Activated T-helper 9 cell treated with anti-CD3 and anti-CD28 coated beads, Interleukin-2, amount 50 U/mL, for 16 hours (primary cell): Measurements from ENCODE around the gene ATP10B.
"Not testable (repeated sequence)": the region's sequence is repeated elsewhere in the genome, so short reads cannot be mapped to it uniquely, and the experiment has no call there.

Experiments
- DNase-seq: peaks from one replicate; pipeline ENCODE4 v3.0.0-alpha.2; 2020; ENCODE audit warnings: low read depth

The ATP10B gene

DNA sequence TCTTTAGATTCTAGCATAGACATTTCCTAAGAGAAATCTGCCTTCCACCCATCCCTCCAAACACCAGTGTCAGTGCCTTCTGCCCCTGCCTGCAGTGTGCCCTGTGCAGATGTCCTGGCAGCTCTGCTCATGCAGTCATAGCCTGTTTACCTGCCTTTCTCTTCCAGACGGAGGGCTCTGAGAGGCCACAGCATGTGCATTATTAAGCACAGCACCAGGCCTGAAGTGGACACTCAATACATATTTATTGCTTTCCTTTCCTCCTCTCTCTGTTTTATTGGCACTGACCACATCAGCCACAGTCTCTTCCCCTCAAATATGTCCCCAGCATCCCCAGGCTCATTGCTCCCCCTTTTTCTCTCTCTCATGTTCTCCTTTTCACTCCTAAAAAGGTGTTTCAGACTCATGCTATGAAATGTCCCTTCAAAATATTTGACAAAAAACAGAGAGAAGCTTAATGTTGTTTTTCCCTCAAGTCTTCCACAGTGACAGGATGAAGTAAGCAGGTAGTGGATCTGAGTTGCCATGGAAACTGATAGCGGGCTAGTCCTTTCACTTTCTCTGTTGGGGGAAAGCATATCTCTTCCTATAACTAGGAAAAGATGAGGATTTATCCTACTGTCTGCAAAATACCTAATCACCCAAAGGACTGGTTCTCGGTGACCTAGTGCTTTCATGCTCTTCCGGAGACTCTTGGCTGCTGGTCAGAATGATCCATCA, 100.9 kb downstream of the ATP10B start:
- no peak for DNase-seq

- DNase-seq = no peak
Observed at GRCh38 chr5:160749682-160750081, 102.3 kb downstream of the ATP10B start.

DNA sequence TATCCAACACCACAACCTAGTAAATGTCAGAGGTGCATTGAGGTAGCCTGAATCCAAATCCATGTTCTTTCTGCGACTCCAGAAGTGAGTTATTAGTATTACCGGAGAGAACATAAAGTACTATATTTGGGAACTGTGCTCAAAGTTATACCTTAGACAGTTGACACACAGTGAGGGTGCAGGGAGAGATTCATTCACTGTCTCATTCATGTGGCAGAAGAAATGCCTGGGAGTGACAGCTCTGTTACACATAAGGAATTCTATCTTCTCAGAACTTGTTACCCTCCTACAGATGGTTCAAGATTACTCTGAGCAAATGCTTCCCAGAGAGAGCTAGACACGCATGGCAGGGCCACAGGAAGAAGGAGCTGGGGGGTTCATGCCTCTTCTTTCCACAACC, 103.0 kb downstream of the ATP10B start:
- no peak for DNase-seq

DNA sequence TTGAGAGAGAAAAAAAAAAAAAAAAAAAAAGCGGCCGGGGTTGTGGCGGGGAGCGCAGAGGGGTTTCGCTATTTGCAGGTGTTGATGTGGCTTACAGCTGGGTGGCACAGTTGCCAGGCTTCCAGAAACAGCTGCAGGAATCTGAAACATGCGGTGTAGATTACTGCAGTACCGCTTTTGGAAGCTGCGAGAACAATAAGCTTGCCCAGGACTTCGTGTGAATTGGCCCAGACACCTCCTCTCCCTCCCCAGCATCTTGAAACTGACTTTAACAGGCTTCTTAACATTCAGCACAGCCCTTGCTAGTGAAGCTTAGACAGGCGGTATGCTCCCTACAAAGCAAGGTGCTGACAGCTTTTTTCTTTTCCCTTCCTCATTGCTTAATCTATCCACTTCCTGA, 104.0 kb downstream of the ATP10B start:
- DNase-seq = no peak

- DNase-seq = no peak
Observed at GRCh38 chr5:160747559-160747958, 104.5 kb downstream of the ATP10B start.

DNA sequence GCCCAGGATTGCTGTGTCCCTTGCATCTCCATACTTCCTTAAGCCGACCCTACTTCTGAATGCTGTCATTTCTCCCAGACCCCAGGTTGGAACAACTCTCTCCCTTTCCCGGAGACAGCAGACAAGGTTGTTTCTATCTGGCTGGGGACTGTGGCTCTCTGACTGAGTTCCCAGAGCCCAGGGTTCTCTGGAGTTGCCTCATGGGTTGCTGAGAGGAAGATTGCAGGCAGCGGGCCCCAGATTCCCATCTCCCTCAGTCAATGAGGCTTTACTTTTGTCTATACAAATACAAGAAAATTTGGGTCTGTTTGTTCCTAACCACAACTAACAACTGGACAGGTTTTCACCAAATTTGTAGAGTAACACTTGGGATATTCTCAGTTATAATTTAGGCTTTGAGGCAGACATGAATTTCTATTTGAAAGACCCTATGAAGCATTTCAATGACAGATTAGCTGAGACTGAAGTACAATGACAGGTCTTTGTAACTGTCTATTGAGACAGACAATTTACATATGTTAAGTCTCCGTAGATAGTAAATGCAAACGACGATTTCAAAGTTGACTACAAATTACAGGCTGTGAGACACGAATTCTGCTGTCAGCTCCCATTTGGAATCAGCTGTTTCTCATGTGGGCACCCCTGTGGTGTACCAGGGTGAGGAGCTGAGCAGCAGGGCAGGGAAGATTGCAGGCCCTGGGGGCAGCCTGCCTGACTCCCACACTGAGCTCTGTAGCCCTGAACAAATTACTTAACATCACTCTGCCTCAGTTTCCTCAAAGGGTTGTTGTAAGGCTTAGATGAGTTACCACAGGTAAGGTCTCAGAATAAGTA, 107.5 kb downstream of the ATP10B start:
- no peak for DNase-seq

DNA sequence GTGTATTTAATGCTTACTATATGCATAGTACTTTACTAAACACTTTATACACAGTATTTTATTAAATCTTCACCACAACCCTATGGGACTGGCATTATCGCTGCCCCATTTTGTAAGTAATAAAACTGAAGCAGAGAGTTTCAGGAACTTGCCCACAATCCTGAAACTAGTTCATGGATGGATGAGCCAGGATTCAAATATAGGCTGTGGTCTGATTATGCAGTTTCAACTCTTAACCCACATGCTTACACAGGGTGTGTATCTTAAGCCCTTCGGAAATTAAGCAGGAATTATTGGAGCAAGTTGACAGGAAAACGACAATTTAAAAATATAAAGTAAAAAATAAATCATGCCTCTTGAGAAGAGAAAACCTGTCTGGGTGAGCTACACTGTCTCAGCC, 109.0 kb downstream of the ATP10B start:
- no peak for DNase-seq

DNA sequence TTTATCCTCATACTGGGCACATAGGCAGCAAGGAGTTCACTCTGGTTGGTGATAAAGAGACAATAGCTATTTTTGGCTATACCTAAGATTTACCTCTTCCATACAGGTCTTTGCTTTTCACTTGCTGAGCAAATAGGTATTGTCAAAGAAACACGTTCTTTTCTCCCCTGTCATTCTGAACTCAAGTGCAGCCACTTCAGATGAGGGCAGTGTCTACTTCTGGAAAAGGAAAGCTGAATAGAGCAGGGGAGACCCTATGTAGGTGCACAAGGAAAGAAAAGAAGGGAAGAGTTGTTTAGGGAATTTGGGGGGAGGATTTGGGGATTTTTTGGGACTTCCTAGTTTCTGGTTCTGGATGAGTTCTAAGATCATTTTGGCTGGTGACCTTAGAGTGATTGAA, 109.6 kb downstream of the ATP10B start:
- no peak for DNase-seq

DNA sequence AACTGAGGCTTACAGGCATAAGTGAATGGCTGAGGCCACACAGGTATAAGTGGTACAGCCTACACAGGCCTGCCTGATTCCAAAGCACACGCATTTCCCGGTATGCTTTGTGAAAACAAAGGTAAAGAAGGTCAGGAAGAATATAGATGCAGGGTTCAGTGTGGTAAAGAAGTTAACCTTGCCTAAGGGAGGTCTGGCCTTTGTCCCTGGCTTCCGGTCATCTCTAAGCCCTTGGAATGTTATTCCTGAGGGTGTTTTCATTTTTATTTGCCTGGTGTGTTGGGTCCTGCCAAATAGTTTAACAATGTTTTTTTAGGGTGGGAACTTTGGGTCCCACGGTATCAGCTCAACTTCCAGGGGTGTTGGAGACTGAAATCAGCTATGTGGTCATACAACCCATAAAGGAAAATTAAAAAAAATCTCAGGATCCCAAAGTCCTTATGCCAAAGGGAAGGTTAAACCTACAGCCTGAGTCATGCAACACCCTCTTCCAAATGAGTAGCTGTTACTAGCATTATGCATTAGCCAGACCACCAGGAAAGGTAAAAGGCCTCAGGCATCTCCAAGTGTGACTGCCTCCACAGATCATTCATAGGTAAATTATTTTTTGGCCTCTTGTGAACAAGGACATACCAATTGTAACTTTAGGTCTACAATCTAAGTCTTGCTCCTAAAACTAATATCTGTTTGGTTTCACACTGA, 124.6 kb downstream of the ATP10B start:
- DNase-seq = no peak

DNA sequence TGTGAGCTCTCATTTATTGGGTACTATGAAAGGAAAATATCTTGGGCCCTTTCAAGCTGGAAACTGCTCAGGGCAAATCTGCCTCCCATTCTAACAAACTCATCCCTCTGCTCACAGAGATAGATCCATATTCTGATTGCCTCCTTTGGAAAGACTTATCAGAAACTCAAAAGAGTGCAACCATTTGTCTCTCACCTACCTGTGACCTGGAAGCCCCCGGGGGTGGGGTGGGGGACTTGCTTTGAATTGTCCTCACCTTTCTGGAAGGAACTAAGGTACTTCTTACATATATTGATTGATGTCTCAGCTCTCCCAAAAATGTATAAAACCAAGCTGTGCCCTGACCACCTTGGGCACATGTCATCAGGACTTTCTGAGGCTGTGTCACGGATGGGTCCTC, 125.3 kb downstream of the ATP10B start:
- no peak for DNase-seq

DNA sequence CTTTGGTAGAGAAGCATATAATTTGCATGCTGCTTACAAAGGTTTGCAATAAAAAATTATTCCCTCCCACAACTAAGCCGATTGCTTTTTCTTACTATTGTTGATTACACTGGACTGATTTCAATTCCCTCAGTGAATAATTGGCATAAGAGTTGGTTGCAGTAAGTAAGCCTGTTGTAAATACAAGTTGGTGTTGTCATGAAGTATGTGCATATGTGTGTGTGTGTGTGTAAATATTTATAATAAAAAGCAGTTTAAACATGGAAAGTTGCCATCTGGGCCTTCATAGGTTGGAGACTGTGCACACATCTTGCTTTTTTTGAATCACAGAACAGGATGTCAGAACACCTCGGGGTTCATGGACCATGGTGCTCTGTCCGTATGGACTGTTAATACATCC, 131.2 kb downstream of the ATP10B start:
- DNase-seq = no peak

- DNase-seq = not testable (repeated sequence)
Observed at GRCh38 chr5:160715508-160715907, 136.5 kb downstream of the ATP10B start.

DNA sequence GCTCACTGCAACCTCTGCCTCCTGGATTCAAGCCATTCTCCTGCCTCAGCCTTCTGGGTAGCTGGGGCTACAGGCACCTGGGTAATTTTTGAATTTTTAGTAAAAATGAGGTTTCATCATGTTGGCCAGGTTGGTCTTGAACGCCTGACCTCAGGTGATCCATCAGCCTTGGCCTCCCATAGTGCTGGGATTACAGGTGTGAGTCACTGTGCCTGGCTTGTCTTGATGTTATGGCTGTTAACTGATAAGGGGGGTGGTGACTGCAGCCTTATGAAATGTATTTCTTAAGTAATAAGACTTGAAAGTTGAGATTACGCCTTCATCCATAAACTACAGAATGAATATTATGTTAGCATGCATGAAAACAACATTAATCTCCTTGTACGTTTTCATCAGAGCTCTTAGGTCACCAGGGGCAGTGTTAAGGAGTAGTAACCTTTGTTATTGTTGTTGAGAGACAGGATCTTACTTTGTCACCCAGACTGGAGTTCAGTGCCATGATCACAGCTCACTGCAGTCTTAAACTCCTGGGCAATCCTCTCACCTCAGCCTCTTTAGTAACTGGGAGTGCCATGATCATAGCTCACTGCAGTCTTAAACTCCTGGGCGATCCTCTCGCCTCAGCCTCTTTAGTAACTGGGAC, 148.3 kb downstream of the ATP10B start:
- no peak for DNase-seq

DNA sequence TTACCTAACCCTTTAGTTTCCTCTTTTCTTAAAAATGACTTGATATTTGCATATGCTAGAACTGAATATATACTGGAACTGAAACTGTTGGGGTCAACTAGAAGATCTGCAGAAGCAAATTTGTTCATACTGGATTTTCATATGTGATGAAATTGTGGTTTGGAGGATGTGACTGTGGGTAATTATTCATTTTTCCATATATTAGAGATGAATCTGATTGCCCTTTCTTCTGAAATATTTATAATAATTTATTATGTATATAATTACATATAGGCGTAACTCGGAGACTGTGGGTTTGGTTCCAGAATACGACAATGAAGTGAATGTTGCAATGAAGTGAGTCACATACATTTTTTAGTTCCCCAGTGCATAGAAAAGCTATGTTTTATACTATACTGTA, 149.1 kb downstream of the ATP10B start:
- DNase-seq = no peak

- DNase-seq = no peak
Observed at GRCh38 chr5:160702311-160702803, 149.7 kb downstream of the ATP10B start.

DNA sequence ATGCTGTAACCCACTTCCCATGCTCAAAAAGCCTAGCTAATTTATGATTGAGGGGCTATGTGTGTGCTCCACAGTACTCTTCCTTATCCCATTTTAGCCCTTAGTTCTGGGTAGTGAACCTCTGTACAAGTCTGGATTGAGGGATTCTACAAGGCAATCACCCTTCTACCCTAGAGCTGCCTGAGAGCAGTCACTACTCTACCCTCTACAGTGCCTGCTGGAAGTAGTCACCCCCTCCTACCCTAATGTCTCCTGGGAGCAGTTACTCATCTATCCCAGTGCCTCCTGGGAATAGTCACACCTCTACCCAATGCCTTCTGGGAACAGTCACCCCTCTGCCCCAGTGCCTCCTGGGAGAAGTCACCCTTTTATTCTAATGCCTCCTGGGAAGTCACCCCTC, 150.6 kb downstream of the ATP10B start:
- no peak for DNase-seq

DNA sequence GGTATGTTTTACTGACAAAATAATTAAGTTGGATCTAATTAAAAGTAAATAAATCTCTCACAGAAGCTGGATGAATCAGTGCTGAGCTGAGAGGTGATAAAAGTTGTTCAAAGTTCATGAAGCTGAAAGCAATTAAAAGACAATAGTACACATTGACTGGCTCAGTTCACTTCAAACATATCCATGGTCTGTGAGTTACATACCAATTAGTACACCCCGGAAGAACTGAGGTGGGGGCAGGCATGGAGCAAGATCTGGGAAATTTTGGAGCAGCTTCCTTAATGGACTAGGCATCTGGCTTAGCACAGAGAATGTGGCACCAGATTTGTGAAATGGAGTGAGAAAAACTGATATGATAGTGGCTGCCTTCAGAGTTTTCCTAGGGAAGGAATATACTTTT, 152.7 kb downstream of the ATP10B start:
- DNase-seq = no peak

DNA sequence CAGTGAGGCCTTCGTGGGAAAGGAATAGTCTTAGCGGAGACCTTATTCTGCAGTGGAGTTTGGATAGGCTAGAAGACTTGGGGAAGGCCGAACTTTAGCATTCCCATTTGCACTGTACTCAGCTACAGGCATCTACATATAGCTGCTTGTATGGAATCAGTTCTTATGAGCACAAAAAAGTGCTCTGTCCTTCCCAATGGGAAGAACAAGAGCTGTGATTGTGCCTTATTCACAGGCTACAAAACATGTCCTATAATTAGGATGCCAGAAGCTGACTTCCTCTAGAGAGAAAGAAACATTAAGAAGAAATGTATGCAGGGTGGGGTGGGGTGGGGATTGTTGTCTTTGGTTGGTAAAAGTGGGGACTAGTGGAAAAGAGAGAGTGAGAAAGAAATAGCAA, 154.7 kb downstream of the ATP10B start:
- DNase-seq = no peak

DNA sequence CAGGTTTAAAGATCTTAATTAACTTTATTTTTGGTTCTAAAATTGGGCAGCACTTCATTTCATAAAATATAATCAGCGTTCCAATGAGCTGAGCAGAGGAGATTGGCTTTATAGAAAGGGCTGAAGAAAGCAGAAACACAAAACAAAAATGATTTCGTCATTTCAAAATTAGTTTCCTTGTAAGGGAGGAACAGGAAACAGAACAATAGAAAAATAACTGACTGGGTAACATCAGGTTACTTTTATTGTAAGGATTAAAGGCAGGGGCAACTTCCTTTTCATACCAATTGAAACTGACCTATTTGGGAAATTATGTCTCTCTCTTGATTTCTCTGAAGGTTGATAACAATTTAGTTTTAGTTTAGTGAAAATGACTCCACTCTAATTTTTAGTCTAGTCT, 157.1 kb downstream of the ATP10B start:
- DNase-seq = no peak

DNA sequence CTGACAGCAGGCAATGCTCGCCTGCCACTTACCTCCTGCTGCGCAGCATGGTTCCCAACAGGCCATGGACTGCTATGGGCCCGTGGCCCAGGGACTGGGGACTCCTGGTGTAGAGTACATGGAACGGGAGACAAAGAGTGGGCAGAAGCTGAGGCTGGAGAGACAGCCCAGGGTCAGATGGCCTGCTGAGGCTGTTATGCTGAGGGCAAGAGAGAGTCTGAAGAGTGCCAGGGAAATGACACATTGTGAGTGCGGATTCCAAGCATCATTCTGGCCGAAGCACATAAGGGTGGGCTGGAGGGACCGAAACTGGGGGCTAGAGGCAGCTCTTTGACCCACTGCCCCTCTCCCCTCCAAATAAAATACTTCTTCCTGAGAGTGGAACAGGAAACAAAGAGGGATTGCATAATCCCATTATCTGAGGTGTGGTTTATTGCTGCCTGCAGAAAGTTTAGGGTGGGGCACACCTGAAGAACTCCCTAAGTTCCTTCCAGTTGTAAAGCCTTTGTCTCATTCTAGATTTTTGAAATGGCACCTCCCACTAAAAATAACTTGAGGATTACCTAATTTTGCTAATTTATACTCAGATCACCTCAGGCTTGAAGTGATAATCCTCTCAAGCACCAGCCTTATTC, 158.1 kb downstream of the ATP10B start:
- no peak for DNase-seq

DNA sequence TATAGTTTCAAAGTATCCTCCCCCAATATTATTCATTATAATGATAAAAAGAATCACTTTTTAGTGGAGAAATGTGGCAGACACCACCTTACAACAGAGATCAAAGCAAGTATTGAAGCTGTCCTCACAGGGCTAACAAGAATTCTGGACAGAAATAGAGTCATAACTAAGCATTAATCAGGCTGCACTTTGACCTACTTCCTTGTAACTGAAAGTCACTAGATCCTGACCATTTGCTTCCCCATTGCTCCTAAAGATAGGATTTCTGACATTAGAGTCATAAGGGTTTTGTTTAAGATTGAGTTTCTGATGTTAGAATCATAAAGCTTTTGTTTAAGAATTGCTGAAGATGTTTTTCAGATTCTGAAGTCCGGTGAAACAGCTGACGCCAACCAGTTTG, 159.7 kb downstream of the ATP10B start:
- DNase-seq = no peak

- DNase-seq = no peak
Observed at GRCh38 chr5:160685695-160686094, 166.3 kb downstream of the ATP10B start.
